Brain microvascular endothelial cell (primary cell): ENCODE data around the gene RAVER2.

Experiments
- DNase-seq: peaks from one replicate; pipeline ENCODE4 v3.0.0-alpha.2; 2020
- H3K27ac ChIP-seq: fragments of 250-450 bp; sonication (Bioruptor Pico); 2 replicates; pipeline ENCODE4 v1.5.1; 2020; ENCODE audit warnings: mild to moderate bottlenecking, moderate library complexity
- H3K27me3 ChIP-seq: fragments of 250-450 bp; sonication (Bioruptor Pico); replicated peaks from 2 replicates; pipeline ENCODE4 v1.5.1; 2020; ENCODE audit warnings: mild to moderate bottlenecking
- H3K36me3 ChIP-seq: fragments of 250-450 bp; sonication (Bioruptor Pico); replicated peaks from 2 replicates; pipeline ENCODE4 v1.5.1; 2020; ENCODE audit warnings: mild to moderate bottlenecking
- H3K4me3 ChIP-seq: 2 replicates; pipeline ENCODE4 v1.5.1; 2011; ENCODE audit warnings: low read depth, mild to moderate bottlenecking, control low read depth, low read length, moderate library complexity
- in situ Hi-C: cut with HindIII; loops from 2 replicates; pipeline ENCODE4 v1.10.0; 2017; ENCODE audit warnings: low sequenced_read_pairs, low pct_ligation_motif_present
- TF ChIP-seq, protein P1 (sequence below): IDR thresholded peaks from 2 replicates; pipeline ENCODE4 v1.5.1; 2011; ENCODE audit warnings: low read depth, mild to moderate bottlenecking, moderate library complexity, low read length, control low read depth, inconsistent platforms; ENCODE audit errors: missing control alignments

Gene RAVER2

DNA sequence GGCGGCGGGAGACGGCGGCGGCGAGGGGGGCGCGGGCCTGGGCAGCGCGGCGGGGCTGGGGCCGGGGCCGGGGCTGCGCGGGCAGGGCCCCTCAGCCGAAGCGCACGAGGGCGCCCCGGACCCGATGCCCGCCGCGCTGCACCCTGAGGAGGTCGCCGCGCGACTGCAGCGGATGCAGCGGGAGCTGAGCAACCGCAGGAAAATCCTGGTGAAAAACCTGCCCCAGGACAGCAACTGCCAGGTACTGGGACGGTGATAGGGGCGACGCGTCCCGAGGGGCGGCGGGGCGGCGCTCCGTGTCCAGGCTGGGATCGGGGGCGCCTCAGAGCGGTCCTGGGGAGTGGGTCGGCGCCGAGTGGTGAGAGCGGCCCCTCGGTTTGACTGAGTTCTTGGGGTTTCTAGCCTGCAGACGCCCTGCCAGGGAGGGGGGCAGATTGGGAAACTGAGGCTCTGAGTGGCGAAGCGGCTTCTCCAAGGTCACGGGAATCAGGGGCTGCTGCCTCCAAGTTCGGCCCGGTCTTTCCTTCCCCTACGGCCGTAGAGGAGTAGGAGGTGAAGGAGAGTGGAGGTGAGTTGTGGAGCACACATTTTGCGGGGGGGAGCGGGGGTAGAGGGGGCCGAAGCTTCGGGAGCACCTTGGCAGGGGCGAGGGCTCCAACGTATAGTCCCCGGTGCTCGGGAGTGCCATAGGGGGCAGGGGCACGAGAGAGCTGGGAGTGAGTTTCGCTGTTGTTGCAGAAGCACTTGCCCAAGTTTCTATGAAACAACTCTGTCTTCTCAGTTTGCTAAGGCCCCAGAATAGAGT, 508 bp downstream of the RAVER2 start:
- Histone ChIP-seq H3K27ac (no peak overlapping the region), H3K27me3 (no peaks in the 10 kb centered on the region), H3K4me3 (peak overlapping the region; percentile 75), H3K36me3 (no peaks in the 10 kb centered on the region)
- TF ChIP-seq, protein P1, sequence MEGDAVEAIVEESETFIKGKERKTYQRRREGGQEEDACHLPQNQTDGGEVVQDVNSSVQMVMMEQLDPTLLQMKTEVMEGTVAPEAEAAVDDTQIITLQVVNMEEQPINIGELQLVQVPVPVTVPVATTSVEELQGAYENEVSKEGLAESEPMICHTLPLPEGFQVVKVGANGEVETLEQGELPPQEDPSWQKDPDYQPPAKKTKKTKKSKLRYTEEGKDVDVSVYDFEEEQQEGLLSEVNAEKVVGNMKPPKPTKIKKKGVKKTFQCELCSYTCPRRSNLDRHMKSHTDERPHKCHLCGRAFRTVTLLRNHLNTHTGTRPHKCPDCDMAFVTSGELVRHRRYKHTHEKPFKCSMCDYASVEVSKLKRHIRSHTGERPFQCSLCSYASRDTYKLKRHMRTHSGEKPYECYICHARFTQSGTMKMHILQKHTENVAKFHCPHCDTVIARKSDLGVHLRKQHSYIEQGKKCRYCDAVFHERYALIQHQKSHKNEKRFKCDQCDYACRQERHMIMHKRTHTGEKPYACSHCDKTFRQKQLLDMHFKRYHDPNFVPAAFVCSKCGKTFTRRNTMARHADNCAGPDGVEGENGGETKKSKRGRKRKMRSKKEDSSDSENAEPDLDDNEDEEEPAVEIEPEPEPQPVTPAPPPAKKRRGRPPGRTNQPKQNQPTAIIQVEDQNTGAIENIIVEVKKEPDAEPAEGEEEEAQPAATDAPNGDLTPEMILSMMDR = no peak
- DNase-seq = peak; percentile 9
- in situ Hi-C loops = no loop called here

DNA sequence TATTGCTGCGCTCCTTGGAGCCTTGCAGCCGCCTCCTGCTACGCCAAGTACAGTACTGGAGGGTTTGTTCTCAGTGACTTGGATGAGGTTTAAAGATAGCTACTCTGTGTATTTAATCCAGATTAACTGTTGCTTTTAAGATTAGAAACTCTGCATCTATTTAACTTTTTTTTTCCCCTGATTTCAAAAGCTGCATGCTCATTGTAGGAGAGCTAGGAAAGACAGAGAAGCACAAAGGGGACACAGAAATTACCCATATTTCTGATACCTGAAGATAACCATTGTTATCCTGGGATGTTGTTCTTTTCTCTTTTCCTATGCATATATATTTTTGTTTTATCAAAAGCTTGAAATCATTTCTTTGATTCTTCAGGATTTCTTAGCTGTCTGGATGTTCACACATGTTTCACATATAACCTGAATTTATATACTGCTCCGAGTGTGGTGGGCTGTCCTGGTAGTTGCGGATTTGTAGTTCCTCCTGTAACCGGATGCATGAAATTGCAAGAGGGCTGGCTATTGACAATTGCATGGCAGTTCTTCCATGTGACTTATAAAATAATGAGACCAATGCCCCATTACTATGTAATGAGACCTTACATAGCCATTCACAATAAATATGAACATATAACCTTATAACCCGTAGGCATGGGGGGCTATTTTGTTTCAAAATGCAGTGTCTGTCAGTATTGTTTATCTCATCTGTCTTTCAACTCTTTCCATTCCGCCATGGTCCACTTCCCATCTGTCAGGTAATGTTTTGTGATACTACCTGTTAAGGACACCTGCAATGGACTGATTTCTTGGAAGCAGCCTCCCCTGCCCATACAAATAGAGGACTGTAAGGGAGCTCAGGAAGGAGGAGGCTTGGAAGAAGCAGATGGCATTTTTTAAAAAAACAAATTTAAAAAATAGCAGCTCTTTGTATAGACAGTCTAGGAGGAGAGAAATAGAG, 1.4 kb downstream of the RAVER2 start:
- in situ Hi-C loops = no loop called here
- H3K27ac ChIP-seq = no peak overlapping the region
- H3K4me3 ChIP-seq = peak overlapping the region; percentile 75
- DNase-seq = no peak
- TF ChIP-seq, protein P1 = no peak
- no peaks in the 10 kb centered on the region for H3K27me3 ChIP-seq
- no peaks in the 10 kb centered on the region for H3K36me3 ChIP-seq

GRCh38 chr1:64748222-64748621, 3.3 kb downstream of the RAVER2 start:
- TF ChIP-seq, protein P1 = no peak
- Histone ChIP-seq H3K27me3 (no peaks in the 10 kb centered on the region), H3K36me3 (no peaks in the 10 kb centered on the region), H3K27ac (no peak overlapping the region), H3K4me3 (no peak overlapping the region)
- DNase-seq = no peak
- in situ Hi-C loops = no loop called here

- TF ChIP-seq, protein P1 = no peak
- no peaks in the 10 kb centered on the region for H3K36me3 ChIP-seq
- in situ Hi-C loops = no loop called here
- no peak overlapping the region for H3K27ac ChIP-seq
- no peaks in the 10 kb centered on the region for H3K27me3 ChIP-seq
- H3K4me3 ChIP-seq = no peak overlapping the region
- DNase-seq = no peak
These were observed 3.8 kb downstream of the RAVER2 start for GRCh38 chr1:64748706-64749105.

- TF ChIP-seq, protein P1 = no peak
- in situ Hi-C loops = no loop called here
- Histone ChIP-seq H3K27me3 (no peaks in the 10 kb centered on the region), H3K4me3 (no peak overlapping the region), H3K36me3 (no peaks in the 10 kb centered on the region), H3K27ac (no peak overlapping the region)
- DNase-seq = no peak
These were observed 5.2 kb downstream of the RAVER2 start for GRCh38 chr1:64750092-64750491.
